Measurements from ENCODE around the gene BTAF1.

BTAF1 gene

DNA sequence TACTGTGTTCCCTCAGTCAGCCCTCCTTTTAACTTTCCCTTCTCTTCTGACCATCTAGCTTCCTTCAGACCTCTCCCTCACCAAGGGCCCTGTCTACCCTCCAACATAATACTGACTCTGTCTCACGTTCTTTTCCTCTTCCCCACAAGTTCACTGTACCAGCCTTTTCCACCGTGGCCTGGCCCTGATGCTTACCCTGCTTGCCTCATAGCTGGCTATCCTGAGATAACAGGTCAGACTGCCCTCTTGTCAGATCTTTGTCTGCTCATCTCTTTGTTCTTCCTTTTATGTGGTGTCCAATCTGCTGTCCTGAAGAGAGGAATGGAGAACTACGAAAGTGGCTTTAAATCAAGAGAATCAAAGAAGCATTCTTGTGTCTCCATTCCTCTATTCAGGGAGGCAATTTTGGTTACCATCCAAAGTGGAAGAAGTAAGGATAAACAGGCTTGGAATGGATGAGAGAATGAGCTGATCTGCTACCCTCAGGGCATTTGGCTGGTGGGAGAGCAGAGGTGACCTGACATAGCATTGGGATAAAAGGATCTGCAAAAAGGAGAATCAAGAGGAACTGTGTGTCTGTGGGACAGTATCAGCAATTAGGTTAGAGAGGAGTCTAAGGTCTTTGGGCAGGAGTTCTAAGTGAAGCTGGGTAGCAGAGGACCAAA is 8.1 kb downstream of the BTAF1 start:
- no peak overlapping the region for H3K4me3 ChIP-seq (ENCODE audit: low read depth, low read length)
- TF ChIP-seq, protein P1, sequence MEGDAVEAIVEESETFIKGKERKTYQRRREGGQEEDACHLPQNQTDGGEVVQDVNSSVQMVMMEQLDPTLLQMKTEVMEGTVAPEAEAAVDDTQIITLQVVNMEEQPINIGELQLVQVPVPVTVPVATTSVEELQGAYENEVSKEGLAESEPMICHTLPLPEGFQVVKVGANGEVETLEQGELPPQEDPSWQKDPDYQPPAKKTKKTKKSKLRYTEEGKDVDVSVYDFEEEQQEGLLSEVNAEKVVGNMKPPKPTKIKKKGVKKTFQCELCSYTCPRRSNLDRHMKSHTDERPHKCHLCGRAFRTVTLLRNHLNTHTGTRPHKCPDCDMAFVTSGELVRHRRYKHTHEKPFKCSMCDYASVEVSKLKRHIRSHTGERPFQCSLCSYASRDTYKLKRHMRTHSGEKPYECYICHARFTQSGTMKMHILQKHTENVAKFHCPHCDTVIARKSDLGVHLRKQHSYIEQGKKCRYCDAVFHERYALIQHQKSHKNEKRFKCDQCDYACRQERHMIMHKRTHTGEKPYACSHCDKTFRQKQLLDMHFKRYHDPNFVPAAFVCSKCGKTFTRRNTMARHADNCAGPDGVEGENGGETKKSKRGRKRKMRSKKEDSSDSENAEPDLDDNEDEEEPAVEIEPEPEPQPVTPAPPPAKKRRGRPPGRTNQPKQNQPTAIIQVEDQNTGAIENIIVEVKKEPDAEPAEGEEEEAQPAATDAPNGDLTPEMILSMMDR (IDR thresholded peaks at IDR 0.05; ENCODE audit: borderline replicate concordance, insufficient read depth, low read depth, low read length) = no peak

DNA sequence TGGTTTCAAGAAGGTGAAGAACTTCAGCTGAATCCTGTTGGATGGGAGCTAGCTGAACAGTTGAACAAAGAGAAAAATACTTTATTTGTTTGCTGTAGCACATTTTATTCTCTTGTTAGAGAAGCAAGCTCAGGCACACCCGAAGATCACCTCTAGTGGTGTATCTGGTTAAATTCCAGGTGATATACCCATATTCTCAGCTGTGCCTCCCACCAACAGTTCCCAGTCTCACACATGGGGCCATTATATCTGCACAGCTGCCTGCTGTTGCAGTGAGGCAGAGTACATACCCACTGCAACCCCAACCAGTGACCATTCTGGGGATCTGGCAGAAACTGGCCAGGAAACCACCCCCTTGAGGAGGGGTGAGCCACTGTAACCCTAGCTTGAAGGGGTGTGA is 9.2 kb downstream of the BTAF1 start:
- TF ChIP-seq, protein P1 (IDR thresholded peaks at IDR 0.05; ENCODE audit: borderline replicate concordance, insufficient read depth, low read depth, low read length) = no peak
- H3K4me3 ChIP-seq (ENCODE audit: low read depth, low read length) = no peak overlapping the region

DNA sequence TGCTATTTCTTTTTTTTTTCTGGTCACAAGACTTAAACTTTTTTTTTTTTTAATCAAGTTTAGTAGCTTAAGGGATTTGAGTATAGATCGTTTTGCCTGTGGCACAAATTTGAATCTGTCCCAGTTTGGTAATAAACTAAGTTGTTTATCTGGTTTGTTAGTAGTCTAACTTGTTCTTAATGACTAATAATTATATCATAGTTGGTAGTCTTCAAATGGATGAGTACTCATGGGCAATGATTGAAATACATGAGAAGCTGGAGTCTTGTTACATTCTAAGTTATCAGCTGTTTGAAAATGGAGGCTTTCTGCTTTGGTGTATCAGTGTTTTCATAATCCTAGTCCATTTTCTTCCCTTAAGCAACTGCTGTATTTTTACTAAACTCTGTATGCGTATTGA is 12.3 kb downstream of the BTAF1 start:
- TF ChIP-seq, protein P1 (IDR thresholded peaks at IDR 0.05; ENCODE audit: borderline replicate concordance, insufficient read depth, low read depth, low read length) = no peak
- H3K4me3 ChIP-seq (ENCODE audit: low read depth, low read length) = no peak overlapping the region

DNA sequence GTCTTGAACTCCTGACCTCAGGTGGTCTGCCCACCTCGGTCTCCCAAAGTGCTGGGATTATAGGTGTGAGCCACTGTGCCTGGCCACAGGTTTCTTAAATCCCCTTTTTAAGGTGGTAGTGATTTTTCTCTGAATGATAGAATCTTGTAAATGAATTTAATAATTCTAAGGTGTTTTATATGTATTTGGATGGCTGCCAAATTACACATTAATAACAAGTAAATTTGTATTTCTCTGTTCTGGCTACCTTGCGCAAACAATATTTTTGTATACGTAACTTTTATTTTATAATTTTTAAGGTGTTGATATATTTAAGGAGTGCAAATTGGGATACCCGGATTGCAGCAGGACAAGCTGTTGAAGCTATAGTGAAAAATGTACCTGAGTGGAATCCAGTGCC is 16.1 kb downstream of the BTAF1 start:
- TF ChIP-seq, protein P1 (IDR thresholded peaks at IDR 0.05; ENCODE audit: borderline replicate concordance, insufficient read depth, low read depth, low read length) = no peak
- no peak overlapping the region for H3K4me3 ChIP-seq (ENCODE audit: low read depth, low read length)

DNA sequence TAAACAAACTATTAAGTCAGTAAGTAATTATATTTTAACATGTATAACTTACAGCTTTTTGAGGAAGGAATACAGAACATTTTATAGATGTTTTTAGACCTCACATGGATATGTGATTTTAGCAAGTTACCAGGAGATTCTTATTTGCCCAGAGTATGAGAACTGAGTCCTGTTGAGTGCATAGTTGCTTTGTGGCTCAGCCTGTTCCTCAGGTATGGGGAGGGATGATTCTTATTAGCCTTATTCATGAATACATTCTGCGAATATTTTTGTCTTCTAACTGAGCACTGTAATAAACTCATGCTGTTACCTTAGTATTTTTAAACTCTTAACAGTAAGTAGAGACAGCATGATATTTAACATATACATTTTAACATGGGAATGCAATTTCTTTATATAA is 17.9 kb downstream of the BTAF1 start:
- TF ChIP-seq, protein P1 (IDR thresholded peaks at IDR 0.05; ENCODE audit: borderline replicate concordance, insufficient read depth, low read depth, low read length) = no peak
- H3K4me3 ChIP-seq (ENCODE audit: low read depth, low read length) = no peak overlapping the region

DNA sequence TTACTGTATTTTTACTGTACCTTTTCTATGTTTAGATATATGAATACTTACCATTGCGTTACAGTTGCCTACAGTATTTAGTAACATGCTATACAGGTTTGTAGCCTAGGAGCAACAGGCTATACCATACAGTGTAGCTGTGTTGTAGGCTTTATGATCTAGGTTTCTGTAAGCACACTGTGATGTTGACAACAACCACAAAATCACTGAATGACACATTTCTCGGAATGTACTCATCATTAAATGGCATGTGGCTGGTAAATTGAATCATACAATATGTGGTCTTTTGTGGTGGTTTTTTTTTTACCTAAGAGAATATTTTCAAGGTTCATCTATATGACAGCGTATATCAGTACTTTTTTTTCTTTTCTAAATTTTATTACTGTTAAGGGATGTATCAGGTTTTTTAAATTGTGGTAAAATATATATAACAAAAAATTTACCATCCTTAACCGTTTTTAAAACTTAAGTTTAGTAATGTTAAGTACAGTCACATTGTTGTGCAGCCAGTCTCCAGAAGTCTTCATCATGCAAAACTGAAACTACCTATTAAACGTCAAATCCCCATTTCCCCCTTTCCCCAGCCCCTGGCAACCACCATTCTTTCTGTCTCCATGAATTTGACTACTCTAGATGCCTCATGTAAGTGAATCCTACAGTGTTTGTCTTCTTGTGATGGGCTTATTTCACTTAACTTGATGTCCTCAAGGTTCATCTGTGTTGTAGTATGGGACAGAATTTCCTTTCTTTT is 21.5 kb downstream of the BTAF1 start:
- TF ChIP-seq, protein P1 (IDR thresholded peaks at IDR 0.05; ENCODE audit: borderline replicate concordance, insufficient read depth, low read depth, low read length) = no peak

More for the DNA sequence above, 21.5 kb downstream of the BTAF1 start:
- no peak overlapping the region for H3K4me3 ChIP-seq (ENCODE audit: low read depth, low read length)
